K562 (cell line): ENCODE data around the gene BAIAP2. TPM values are rescaled to one million over a fixed set of nuclear protein-coding genes. Genes with fewer than 3 reads are reported as not detected.

Experiments
- ATF4 ChIP-seq: fragments of 450-650 bp; formaldehyde crosslinking; IDR thresholded peaks from 2 replicates; pipeline ENCODE4 v1.4.0; 2022; ENCODE audit warnings: mild to moderate bottlenecking, moderate library complexity
- CSDE1 ChIP-seq, 2 experiments: fragments of 450-650 bp; IDR thresholded peaks; 2 replicates each; pipeline ENCODE4 v1.6.1; 2016; ENCODE audit warnings: mild to moderate bottlenecking in 1 of 2
- MLX ChIP-seq, 2 experiments: fragments of 450-650 bp in 1 of 2; sonication (generic) in 1 of 2; formaldehyde crosslinking; conservative IDR thresholded peaks; 2 replicates each; pipeline versions ENCODE4 v1.4.0 to v1.8.1; 2020 to 2022; ENCODE audit warnings: mild to moderate bottlenecking in 1 of 2, missing genetic modification reagents in 1 of 2
- OTX1 ChIP-seq: fragments of 450-650 bp; formaldehyde crosslinking; IDR thresholded peaks from 2 replicates; pipeline ENCODE4 v1.4.0; 2022; ENCODE audit warnings: mild to moderate bottlenecking
- PTRF ChIP-seq: fragments of 450-650 bp; IDR thresholded peaks from 2 replicates; pipeline ENCODE4 v1.6.1; 2016; ENCODE audit warnings: mild to moderate bottlenecking, missing genetic modification characterization, missing compliant biosample characterization
- PURB ChIP-seq: sonication (generic); formaldehyde crosslinking; IDR thresholded peaks from 2 replicates; pipeline ENCODE4 v1.9.0; 2021; ENCODE audit warnings: low read depth, mild to moderate bottlenecking, missing genetic modification reagents
- RBFOX2 ChIP-seq: fragments of 200-400 bp; formaldehyde crosslinking; IDR thresholded peaks from 2 replicates; pipeline ENCODE4 v1.6.1; 2017; ENCODE audit warnings: low read depth, mild to moderate bottlenecking, low read length, moderate library complexity
- SMAD4 ChIP-seq: fragments of 250-450 bp; sonication (Bioruptor Pico); conservative IDR thresholded peaks from 2 replicates; pipeline ENCODE4 v1.8.0; 2021; ENCODE audit warnings: inconsistent platforms, mild to moderate bottlenecking, moderate library complexity
- TSHZ1 ChIP-seq: fragments of 250-450 bp; sonication (Bioruptor Pico); IDR thresholded peaks from 2 replicates; pipeline ENCODE4 v1.4.0; 2020; ENCODE audit warnings: mild to moderate bottlenecking, moderate library complexity
- ZNF668 ChIP-seq: fragments of 250-450 bp; sonication (Bioruptor Pico); IDR thresholded peaks from 2 replicates; pipeline ENCODE4 v1.8.0; 2022; ENCODE audit warnings: mild to moderate bottlenecking, inconsistent platforms
- ZNF75A ChIP-seq: fragments of 450-650 bp; formaldehyde crosslinking; IDR thresholded peaks from 2 replicates; pipeline ENCODE4 v1.4.0; 2020; ENCODE audit warnings: mild to moderate bottlenecking
- polyA plus RNA-seq, 8 experiments: library from polyadenylated mRNA; depleted of rRNA in 4 of 8; stranded (reverse) in 5 of 8; unstranded in 3 of 8; fragments of >200 nt; fragmentation: Nextera tagmentation in 2 of 8; fragmentation: Illumina TruSeq in 1 of 8; extraction: Ambion mirVana in 2 of 8; extraction: Trizol in 1 of 8; gene quantifications; 2 replicates each; pipeline versions ENCODE4 v1.2.1 to v1.2.3, GENCODE V29; 2011 to 2014; ENCODE audit warnings: inconsistent platforms in 1 of 8, missing spikeins in 1 of 8
- total RNA-seq, 7 experiments: library from RNA; depleted of rRNA in 6 of 7; stranded (reverse); fragments of >200 nt in 6 of 7; fragmentation: Illumina TruSeq in 2 of 7; extraction: Trizol in 2 of 7; gene quantifications; 2 replicates each; pipeline versions ENCODE4 v1.2.1 to v1.2.3, GENCODE V29; 2011 to 2021; ENCODE audit warnings: low replicate concordance in 1 of 7
- TF ChIP-seq, protein P1 (sequence below): fragments of 450-650 bp; IDR thresholded peaks from one replicate; pipeline ENCODE4 v1.6.1; 2018; ENCODE audit warnings: mild to moderate bottlenecking, moderate library complexity; ENCODE audit not compliant: partially characterized antibody
- TF ChIP-seq, protein P2 (sequence below), 2 experiments: fragments of 450-650 bp; formaldehyde crosslinking in 1 of 2; IDR thresholded peaks; 2 replicates each; pipeline versions ENCODE4 v1.4.0 to v1.6.1; 2014 to 2020; ENCODE audit warnings: mild to moderate bottlenecking in 2 of 2, borderline replicate concordance in 1 of 2, low read depth in 1 of 2

The BAIAP2 gene
- total and polyA plus RNA-seq, 9 of the 15 experiments (the other 6 are each of a cell fraction or from before 2014, with no cell fraction given) = 2.3 to 51.6 (median 18.4) TPM

DNA sequence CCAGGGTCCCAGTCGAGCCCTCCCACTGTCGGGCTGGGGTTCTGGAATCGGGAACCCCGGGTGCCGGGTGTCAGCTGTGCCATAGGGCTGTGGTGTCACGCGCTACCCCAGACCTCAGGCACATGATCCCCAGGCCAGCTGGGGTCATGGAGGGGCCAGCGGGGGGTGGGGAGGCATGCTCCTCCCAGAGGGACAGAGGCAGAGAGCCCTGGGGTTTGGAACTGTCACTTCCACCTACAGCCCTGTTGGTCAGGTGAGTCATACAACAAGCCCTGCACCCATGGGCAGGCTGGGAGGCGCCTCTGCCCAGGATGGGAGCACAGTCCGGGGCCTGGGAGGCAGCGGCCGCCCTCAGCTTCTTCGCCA lies 63.0 kb downstream of the BAIAP2 start (continued):
- TF ChIP-seq TSHZ1 (CRISPR knock-in tag) = no peak
- TF ChIP-seq SMAD4 (CRISPR knock-in tag) = no peak
- no peak for TF ChIP-seq ZNF668
- TF ChIP-seq PTRF (tag) = no peak
- TF ChIP-seq CSDE1 (IDR thresholded peaks at IDR 0.05) = no peak
- no peak for TF ChIP-seq MLX (CRISPR knock-in tag; conservative IDR thresholded peaks at IDR 0.05)
- TF ChIP-seq RBFOX2 = no peak
- TF ChIP-seq, protein P1, sequence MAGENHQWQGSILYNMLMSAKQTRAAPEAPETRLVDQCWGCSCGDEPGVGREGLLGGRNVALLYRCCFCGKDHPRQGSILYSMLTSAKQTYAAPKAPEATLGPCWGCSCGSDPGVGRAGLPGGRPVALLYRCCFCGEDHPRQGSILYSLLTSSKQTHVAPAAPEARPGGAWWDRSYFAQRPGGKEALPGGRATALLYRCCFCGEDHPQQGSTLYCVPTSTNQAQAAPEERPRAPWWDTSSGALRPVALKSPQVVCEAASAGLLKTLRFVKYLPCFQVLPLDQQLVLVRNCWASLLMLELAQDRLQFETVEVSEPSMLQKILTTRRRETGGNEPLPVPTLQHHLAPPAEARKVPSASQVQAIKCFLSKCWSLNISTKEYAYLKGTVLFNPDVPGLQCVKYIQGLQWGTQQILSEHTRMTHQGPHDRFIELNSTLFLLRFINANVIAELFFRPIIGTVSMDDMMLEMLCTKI = no peak
- TF ChIP-seq, protein P2, sequence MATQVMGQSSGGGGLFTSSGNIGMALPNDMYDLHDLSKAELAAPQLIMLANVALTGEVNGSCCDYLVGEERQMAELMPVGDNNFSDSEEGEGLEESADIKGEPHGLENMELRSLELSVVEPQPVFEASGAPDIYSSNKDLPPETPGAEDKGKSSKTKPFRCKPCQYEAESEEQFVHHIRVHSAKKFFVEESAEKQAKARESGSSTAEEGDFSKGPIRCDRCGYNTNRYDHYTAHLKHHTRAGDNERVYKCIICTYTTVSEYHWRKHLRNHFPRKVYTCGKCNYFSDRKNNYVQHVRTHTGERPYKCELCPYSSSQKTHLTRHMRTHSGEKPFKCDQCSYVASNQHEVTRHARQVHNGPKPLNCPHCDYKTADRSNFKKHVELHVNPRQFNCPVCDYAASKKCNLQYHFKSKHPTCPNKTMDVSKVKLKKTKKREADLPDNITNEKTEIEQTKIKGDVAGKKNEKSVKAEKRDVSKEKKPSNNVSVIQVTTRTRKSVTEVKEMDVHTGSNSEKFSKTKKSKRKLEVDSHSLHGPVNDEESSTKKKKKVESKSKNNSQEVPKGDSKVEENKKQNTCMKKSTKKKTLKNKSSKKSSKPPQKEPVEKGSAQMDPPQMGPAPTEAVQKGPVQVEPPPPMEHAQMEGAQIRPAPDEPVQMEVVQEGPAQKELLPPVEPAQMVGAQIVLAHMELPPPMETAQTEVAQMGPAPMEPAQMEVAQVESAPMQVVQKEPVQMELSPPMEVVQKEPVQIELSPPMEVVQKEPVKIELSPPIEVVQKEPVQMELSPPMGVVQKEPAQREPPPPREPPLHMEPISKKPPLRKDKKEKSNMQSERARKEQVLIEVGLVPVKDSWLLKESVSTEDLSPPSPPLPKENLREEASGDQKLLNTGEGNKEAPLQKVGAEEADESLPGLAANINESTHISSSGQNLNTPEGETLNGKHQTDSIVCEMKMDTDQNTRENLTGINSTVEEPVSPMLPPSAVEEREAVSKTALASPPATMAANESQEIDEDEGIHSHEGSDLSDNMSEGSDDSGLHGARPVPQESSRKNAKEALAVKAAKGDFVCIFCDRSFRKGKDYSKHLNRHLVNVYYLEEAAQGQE (IDR thresholded peaks at IDR 0.05; ENCODE audit: borderline replicate concordance) = no peak
- TF ChIP-seq, protein P2 (CRISPR knock-in tag; IDR thresholded peaks at IDR 0.05; ENCODE audit: low read depth) = no peak
- no peak for TF ChIP-seq ATF4
- no peak for TF ChIP-seq ZNF75A (CRISPR knock-in tag)
- TF ChIP-seq OTX1 (CRISPR knock-in tag) = no peak
- TF ChIP-seq PURB (CRISPR knock-in tag) = no peak
